Measurements from ENCODE around the gene ANXA6.

GRCh38 chr5:151174612-151175101 lies 17.1 kb upstream of the ANXA6 start:
- TF ChIP-seq CTCF (IDR thresholded peaks at IDR 0.05) (no peak), POLR2A (IDR thresholded peaks at IDR 0.05) (no peak)

All from esophagus squamous epithelium (tissue), 4 donors.